HG03045 (cell line): ENCODE data around the gene IDH3G.

Experiments
- ATAC-seq: cut with Tn5 transposase; IDR thresholded peaks from one replicate; pipeline ENCODE4 v1.9.1; 2021; ENCODE audit warnings: mild to moderate bottlenecking, moderate library complexity; ENCODE audit not compliant: unreplicated experiment

The IDH3G gene

GRCh38 chrX:153736071-153736820 lies 57.9 kb downstream of the IDH3G start:
- ATAC-seq: no peak
